ENCODE results near the gene RASSF10. TPM values are rescaled to one million over a fixed set of nuclear protein-coding genes. Genes with fewer than 3 reads are reported as not detected.

The RASSF10 gene
- polyA plus RNA-seq, 1 donor from 2014 or later, result not detected

- no peaks in the 10 kb centered on the region for H4K20me1 ChIP-seq (ENCODE audit: insufficient read depth)
- H3K9me2 ChIP-seq (ENCODE audit: insufficient read depth, low read length), result no peaks in the 10 kb centered on the region
- TF ChIP-seq POLR2AphosphoS5 (IDR thresholded peaks at IDR 0.05), result no peak
- TF ChIP-seq EP300 (conservative IDR thresholded peaks at IDR 0.05; ENCODE audit: poor library complexity, severe bottlenecking), result no peak
- no peak for TF ChIP-seq EZH2 (IDR thresholded peaks at IDR 0.05; ENCODE audit: borderline replicate concordance, insufficient read depth, low read length, poor library complexity, severe bottlenecking)
- TF ChIP-seq MXI1 (conservative IDR thresholded peaks at IDR 0.05; ENCODE audit: poor library complexity, severe bottlenecking), result no peak
- no peak for TF ChIP-seq RAD21 (conservative IDR thresholded peaks at IDR 0.05)
- TF ChIP-seq, protein P1, sequence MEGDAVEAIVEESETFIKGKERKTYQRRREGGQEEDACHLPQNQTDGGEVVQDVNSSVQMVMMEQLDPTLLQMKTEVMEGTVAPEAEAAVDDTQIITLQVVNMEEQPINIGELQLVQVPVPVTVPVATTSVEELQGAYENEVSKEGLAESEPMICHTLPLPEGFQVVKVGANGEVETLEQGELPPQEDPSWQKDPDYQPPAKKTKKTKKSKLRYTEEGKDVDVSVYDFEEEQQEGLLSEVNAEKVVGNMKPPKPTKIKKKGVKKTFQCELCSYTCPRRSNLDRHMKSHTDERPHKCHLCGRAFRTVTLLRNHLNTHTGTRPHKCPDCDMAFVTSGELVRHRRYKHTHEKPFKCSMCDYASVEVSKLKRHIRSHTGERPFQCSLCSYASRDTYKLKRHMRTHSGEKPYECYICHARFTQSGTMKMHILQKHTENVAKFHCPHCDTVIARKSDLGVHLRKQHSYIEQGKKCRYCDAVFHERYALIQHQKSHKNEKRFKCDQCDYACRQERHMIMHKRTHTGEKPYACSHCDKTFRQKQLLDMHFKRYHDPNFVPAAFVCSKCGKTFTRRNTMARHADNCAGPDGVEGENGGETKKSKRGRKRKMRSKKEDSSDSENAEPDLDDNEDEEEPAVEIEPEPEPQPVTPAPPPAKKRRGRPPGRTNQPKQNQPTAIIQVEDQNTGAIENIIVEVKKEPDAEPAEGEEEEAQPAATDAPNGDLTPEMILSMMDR (IDR thresholded peaks at IDR 0.05; ENCODE audit: poor library complexity, severe bottlenecking), result no peak
- no peak for TF ChIP-seq SMC3 (conservative IDR thresholded peaks at IDR 0.05; ENCODE audit: poor library complexity)
- no peak overlapping the region for H2AFZ ChIP-seq (ENCODE audit: low read depth, low read length)
- no peaks in the 10 kb centered on the region for H3F3A ChIP-seq (ENCODE audit: insufficient read depth, low read length, poor library complexity, severe bottlenecking)
- H3K4me3 ChIP-seq (ENCODE audit: low read length), result no peak overlapping the region
- H3K79me2 ChIP-seq (replicated peaks; ENCODE audit: insufficient read depth, low read length), result no peaks in the 10 kb centered on the region
- no peak overlapping the region for H3K4me2 ChIP-seq (ENCODE audit: low read length)
- H3K36me3 ChIP-seq (ENCODE audit: insufficient read depth, low read length), result no peaks in the 10 kb centered on the region
- H3K9me3 ChIP-seq (ENCODE audit: low read length), result no peaks in the 10 kb centered on the region
- no peak overlapping the region for H3K9ac ChIP-seq (ENCODE audit: low read length)
- H3K27ac ChIP-seq (ENCODE audit: low read length), result no peak overlapping the region
- peaks cover 43% of the 10 kb centered on the region for H3K27me3 ChIP-seq (ENCODE audit: insufficient read depth, low read depth, low read length)
Observed at GRCh38 chr11:13007182-13008060, 1.7 kb upstream of the RASSF10 start.

DNA sequence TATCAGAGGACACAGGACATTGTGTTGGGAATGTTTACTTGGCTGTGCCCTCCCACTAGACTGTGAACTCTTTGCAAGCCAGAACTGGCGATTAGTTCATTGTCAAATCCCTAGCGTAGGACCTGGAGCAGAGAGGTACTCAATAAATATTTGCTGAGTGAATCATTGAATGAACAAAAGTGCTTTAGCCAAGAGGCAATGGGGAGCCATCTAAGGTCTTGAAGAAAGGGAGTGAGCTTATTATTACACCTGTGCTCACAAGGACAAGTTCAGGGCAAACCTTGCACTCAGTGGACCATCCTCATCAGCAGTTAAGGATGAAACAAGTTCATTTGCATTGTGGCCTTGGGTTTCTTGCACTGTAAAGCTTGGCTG is 1.1 kb upstream of the RASSF10 start:
- Histone ChIP-seq H3K9me2 (ENCODE audit: insufficient read depth, low read length) (no peaks in the 10 kb centered on the region), H4K20me1 (ENCODE audit: insufficient read depth) (no peaks in the 10 kb centered on the region), H3K9me3 (ENCODE audit: low read length) (no peaks in the 10 kb centered on the region), H3K27me3 (ENCODE audit: insufficient read depth, low read depth, low read length) (peaks cover 49% of the 10 kb centered on the region), H3K9ac (ENCODE audit: low read length) (no peak overlapping the region), H3K27ac (ENCODE audit: low read length) (no peak overlapping the region), H3K4me3 (ENCODE audit: low read length) (no peak overlapping the region), H3K4me2 (ENCODE audit: low read length) (no peak overlapping the region), H2AFZ (ENCODE audit: low read depth, low read length) (no peak overlapping the region), H3K36me3 (ENCODE audit: insufficient read depth, low read length) (no peaks in the 10 kb centered on the region), H3K79me2 (replicated peaks; ENCODE audit: insufficient read depth, low read length) (no peaks in the 10 kb centered on the region), H3F3A (ENCODE audit: insufficient read depth, low read length, poor library complexity, severe bottlenecking) (no peaks in the 10 kb centered on the region)
- TF ChIP-seq, protein P1 (IDR thresholded peaks at IDR 0.05; ENCODE audit: poor library complexity, severe bottlenecking), result no peak

GRCh38 chr11:13009476-13009920 is 382 bp downstream of the RASSF10 start:
- Histone ChIP-seq H2AFZ (ENCODE audit: low read depth, low read length) (no peak overlapping the region), H3K9me2 (ENCODE audit: insufficient read depth, low read length) (no peaks in the 10 kb centered on the region), H3F3A (ENCODE audit: insufficient read depth, low read length, poor library complexity, severe bottlenecking) (no peaks in the 10 kb centered on the region), H3K27me3 (ENCODE audit: insufficient read depth, low read depth, low read length) (peaks cover 49% of the 10 kb centered on the region), H3K79me2 (replicated peaks; ENCODE audit: insufficient read depth, low read length) (no peaks in the 10 kb centered on the region), H3K27ac (ENCODE audit: low read length) (no peak overlapping the region), H3K4me3 (ENCODE audit: low read length) (peak overlapping the region; percentile 72), H3K36me3 (ENCODE audit: insufficient read depth, low read length) (no peaks in the 10 kb centered on the region), H3K9ac (ENCODE audit: low read length) (peak overlapping the region; percentile 40), H3K9me3 (ENCODE audit: low read length) (no peaks in the 10 kb centered on the region), H4K20me1 (ENCODE audit: insufficient read depth) (no peaks in the 10 kb centered on the region), H3K4me2 (ENCODE audit: low read length) (peak overlapping the region; percentile 4)
- peak; percentile 26 for TF ChIP-seq MXI1 (conservative IDR thresholded peaks at IDR 0.05; ENCODE audit: poor library complexity, severe bottlenecking)
- no peak for TF ChIP-seq TAF1 (IDR thresholded peaks at IDR 0.05; ENCODE audit: low read depth)

Measured in neural cell (in vitro differentiated cells).